Central memory CD4-positive, alpha-beta T cell (primary cell): Measurements from ENCODE around the gene CHD9NB.

Experiments used
- DNase-seq: peaks from one replicate; pipeline ENCODE4 v3.0.0; 2022

The CHD9NB gene

DNA sequence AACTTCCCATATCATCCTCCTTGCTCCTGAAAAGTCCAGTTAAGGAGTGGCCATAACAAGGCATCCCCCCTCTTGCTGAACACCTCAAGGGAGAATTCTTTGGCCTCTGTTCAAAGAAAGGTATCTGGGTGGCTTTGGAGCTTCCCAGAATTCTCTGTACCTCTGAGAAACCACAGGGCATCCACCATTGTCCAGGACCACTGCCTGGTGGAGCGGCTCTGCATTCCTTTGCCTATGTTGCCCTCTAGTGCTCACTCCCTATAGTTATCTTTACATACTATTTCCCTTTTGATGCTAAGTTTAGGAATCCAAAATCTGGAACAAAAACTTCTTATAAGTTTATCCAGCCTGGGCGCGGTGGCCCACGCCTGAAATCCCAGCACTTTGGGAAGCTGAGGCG, 30.3 kb downstream of the CHD9NB start:
- no peak for DNase-seq

DNA sequence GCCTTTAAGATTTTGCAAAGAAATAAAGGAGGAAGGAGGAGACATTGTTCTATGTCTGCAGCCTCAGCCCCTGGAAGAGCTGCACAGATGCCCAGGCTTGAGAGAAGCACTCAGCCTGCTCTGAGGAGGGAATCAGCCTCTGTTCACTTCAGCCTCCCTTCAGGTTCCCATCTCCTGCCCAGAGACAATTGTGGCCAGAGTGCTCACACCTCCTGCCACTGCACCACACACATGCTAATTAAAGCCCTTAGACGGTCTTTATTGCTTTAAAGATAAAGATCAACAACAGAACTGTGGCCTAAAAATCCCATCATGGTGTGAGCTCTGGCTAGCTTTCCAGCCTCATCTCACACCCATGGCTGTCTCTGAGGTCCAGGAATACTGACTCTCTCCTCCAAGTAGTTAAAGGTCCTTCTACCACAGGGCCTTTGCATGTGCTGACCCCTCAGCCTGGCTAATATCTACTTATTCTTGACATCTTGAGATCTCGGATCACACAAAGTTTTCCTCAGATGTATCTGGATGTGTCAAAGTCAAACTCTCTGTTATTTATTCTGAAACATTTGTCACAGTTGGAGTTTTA, 33.8 kb downstream of the CHD9NB start:
- DNase-seq = no peak

DNA sequence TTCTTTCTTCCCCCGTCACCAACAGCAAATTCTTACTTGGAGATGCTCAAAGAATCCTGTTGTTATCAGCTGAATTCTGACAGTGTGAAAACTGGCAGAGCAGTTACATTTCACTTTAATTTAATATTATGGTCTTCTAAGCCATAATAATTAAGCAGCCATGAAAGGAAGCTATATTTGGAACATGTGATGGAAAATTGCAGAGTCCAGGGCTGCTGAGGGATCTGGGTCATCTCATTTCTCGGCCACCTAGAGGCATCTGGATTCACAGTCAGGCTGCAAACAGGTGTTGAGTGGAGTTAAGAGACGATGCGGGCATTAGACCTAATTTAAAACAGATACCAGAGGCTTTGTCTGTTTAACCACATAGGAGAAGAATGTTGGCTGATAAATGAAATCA, 38.4 kb downstream of the CHD9NB start:
- DNase-seq = no peak

DNA sequence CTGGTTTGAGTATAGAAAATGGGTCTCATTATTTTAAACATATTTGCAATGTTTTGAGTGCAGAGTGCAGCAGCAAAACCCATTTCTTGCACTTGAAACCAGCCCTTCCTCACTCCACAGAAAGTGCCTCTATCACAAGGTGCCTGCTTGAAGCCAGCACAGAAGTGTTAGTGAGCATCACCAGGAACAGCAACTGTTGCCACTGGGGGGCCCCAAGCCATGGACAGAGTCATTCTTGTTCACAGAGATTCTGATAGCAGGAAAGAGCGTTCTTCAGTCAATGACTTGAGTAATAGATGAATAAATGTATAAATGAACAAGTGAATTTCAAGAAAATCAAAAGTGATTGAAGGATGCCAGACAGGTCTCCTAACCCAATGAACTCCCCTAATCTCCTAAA, 45.6 kb downstream of the CHD9NB start:
- no peak for DNase-seq

DNA sequence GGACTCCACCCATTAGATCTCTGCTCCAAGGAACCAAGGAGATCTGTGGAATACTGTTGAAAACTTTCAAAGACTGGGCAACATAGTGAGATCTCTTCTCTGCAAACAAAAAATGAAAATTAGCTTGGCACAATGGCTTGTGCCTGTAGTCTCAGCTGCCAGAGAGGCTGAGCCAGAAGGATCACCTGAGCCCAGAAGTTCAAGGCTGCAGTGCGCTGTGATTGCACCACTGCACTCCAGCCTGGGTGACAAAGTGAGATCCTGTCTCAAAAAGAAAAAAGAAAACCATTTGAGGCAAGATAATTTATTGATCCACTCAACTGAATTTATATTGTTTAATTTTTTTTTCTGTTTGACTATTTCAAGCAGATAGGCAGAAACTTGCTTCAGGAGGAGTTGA, 54.8 kb downstream of the CHD9NB start:
- DNase-seq = no peak

DNA sequence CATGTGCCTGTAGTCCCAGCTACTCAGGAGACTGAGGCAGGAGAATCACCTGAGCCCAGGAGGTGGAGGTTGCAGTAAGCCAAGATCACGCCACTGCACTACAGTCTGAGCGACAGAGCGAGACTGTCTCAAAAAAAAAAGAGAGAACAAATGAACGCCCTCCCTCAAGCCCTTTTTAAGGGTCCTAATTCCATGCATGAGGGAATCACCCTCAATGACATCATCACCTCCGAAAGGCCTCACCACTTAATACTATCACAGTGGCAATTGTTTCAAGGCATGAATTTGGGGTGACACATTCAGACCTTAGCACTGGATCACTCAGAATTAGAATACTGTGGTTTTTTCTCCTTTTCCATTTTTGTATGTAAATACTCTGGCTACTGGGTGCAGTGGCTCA, 57.8 kb downstream of the CHD9NB start:
- no peak for DNase-seq

DNA sequence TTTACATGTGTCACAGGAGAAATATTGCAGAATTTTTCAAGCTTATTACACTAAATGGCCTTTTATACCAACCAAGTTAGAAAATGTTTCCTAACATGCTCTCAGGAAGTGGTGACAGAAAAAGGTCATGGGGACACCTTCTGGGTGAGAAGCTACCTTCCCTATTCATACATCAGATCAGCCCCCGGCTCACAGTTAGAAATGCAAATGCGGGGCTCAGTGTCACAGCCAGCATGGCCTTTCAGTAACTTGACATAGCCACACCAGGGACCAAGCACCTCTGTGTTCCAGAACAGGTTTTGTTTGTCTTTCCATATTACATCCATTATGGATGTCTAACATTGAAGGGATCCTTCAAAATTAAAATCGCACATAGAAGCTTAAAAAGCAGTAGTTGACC, 59.5 kb downstream of the CHD9NB start:
- no peak for DNase-seq

DNA sequence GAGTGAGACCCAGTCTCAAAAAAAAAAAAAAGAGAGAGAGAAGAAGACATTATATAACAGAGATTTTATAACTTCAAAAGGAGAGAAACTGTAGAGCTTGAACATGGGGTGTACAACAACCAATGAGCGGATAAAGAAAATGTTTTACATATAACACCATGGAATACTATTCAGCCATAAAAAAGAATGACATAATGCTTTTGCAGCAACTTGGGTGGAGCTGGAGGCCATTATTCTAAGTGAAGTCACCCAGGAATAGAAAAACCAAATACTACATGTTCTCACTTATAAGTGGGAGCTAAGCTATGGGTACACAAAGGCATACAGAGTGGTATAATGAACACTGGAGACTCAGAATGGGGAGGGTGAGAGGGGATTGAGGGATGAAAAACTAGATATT, 61.1 kb downstream of the CHD9NB start:
- no peak for DNase-seq
